ENCODE results near the gene TMEM204. TPM values are rescaled to one million over a fixed set of nuclear protein-coding genes. Genes with fewer than 3 reads are reported as not detected.

The TMEM204 gene
- total RNA-seq, 4 donors from 2014 or later: 38.5 to 85.3 (median 66.0) TPM

GRCh38 chr16:1509307-1510221, 23.9 kb upstream of the TMEM204 start:
- Histone ChIP-seq H3K27ac (peak overlapping the region in 2 of 3 donors; percentile 10 to 61), H3K36me3 (peaks cover 7 to 14% of the 10 kb centered on the region in 2 donors), H3K4me1 (peaks cover 0 to 7% of the 10 kb centered on the region in 2 donors), H3K9me3 (no peaks in the 10 kb centered on the region), H3K27me3 (no peaks in the 10 kb centered on the region), H3K4me3 (replicated peaks in 1 of 3) (no peak overlapping the region)
- intact Hi-C loops (cut with DNase I): no loop called here
- TF ChIP-seq, protein P1, sequence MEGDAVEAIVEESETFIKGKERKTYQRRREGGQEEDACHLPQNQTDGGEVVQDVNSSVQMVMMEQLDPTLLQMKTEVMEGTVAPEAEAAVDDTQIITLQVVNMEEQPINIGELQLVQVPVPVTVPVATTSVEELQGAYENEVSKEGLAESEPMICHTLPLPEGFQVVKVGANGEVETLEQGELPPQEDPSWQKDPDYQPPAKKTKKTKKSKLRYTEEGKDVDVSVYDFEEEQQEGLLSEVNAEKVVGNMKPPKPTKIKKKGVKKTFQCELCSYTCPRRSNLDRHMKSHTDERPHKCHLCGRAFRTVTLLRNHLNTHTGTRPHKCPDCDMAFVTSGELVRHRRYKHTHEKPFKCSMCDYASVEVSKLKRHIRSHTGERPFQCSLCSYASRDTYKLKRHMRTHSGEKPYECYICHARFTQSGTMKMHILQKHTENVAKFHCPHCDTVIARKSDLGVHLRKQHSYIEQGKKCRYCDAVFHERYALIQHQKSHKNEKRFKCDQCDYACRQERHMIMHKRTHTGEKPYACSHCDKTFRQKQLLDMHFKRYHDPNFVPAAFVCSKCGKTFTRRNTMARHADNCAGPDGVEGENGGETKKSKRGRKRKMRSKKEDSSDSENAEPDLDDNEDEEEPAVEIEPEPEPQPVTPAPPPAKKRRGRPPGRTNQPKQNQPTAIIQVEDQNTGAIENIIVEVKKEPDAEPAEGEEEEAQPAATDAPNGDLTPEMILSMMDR (IDR thresholded peaks at IDR 0.05): no peak
- peak in 1 of 2 donors; percentile 17 for TF ChIP-seq POLR2A (IDR thresholded peaks at IDR 0.05)
- peak in 1 of 2 donors; percentile 20 for DNase-seq
- WGBS, 2 donors: 85 to 86% methylated on average over 20 to 29 of the region's 44 CpGs

GRCh38 chr16:1510272-1510671, 23.2 kb upstream of the TMEM204 start:
- no peak for DNase-seq
- Histone ChIP-seq H3K36me3 (peaks cover 7 to 14% of the 10 kb centered on the region in 2 donors), H3K9me3 (no peaks in the 10 kb centered on the region), H3K4me1 (peaks cover 0 to 7% of the 10 kb centered on the region in 2 donors), H3K27me3 (no peaks in the 10 kb centered on the region), H3K27ac (peak overlapping the region in 1 of 3 donors; percentile 61), H3K4me3 (replicated peaks in 1 of 3) (no peak overlapping the region)
- TF ChIP-seq POLR2A (IDR thresholded peaks at IDR 0.05): no peak
- TF ChIP-seq, protein P1 (IDR thresholded peaks at IDR 0.05): no peak
- intact Hi-C loops (cut with DNase I): no loop called here
- WGBS, 2 donors: 79 to 95% methylated on average over 7 to 10 of the region's 10 CpGs

- intact Hi-C loops (cut with DNase I): no loop called here
- H3K4me1 ChIP-seq: peaks cover 0 to 7% of the 10 kb centered on the region in 2 donors
- no peaks in the 10 kb centered on the region for H3K9me3 ChIP-seq
- DNase-seq: no peak
- peaks cover 7 to 14% of the 10 kb centered on the region in 2 donors for H3K36me3 ChIP-seq
- no peak overlapping the region for H3K4me3 ChIP-seq (replicated peaks in 1 of 3)
- H3K27ac ChIP-seq: no peak overlapping the region
- H3K27me3 ChIP-seq: no peaks in the 10 kb centered on the region
- TF ChIP-seq POLR2A (IDR thresholded peaks at IDR 0.05): no peak
- TF ChIP-seq, protein P1 (IDR thresholded peaks at IDR 0.05): no peak
- WGBS, 2 donors: 87 to 96% methylated on average over 14 to 26 of the region's 26 CpGs
These were observed 22.5 kb upstream of the TMEM204 start for GRCh38 chr16:1510941-1511351.

GRCh38 chr16:1511662-1512569, 21.6 kb upstream of the TMEM204 start:
- H3K27me3 ChIP-seq: no peaks in the 10 kb centered on the region
- DNase-seq: no peak
- peaks cover 0 to 7% of the 10 kb centered on the region in 2 donors for H3K4me1 ChIP-seq
- no peak for TF ChIP-seq POLR2A (IDR thresholded peaks at IDR 0.05)
- TF ChIP-seq, protein P1 (IDR thresholded peaks at IDR 0.05): no peak
- no peaks in the 10 kb centered on the region for H3K9me3 ChIP-seq
- H3K36me3 ChIP-seq: peaks cover 7 to 14% of the 10 kb centered on the region in 2 donors
- WGBS, 2 donors: 79 to 82% methylated on average over 29 to 30 of the region's 30 CpGs
- no peak overlapping the region for H3K4me3 ChIP-seq (replicated peaks in 1 of 3)
- peak overlapping the region in 1 of 3 donors; percentile 53 for H3K27ac ChIP-seq
- intact Hi-C loops (cut with DNase I): no loop called here

Measured in thyroid gland (tissue), 4 donors.